Fibroblast of upper back skin (primary cell): ENCODE data around the gene NAMPT.
"Not testable (repeated sequence)": the region's sequence is repeated elsewhere in the genome, so short reads cannot be mapped to it uniquely, and the experiment has no call there.

Experiments
- DNase-seq: peaks from one replicate; pipeline ENCODE4 v3.0.0-alpha.2; 2013

Gene NAMPT

GRCh38 chr7:106298631-106299030, 13.8 kb upstream of the NAMPT start:
- DNase-seq: not testable (repeated sequence)

- not testable (repeated sequence) for DNase-seq
Observed at GRCh38 chr7:106298155-106298554, 13.4 kb upstream of the NAMPT start.

- no peak for DNase-seq
Observed at GRCh38 chr7:106294334-106294733, 9.6 kb upstream of the NAMPT start.

GRCh38 chr7:106291247-106291646, 6.5 kb upstream of the NAMPT start:
- DNase-seq: no peak

- DNase-seq: no peak
Observed at GRCh38 chr7:106290319-106290718, 5.5 kb upstream of the NAMPT start.

GRCh38 chr7:106289848-106290247, 5.1 kb upstream of the NAMPT start:
- peak; percentile 40 for DNase-seq

- DNase-seq: peak; percentile 34
Observed at GRCh38 chr7:106288263-106288662, 3.5 kb upstream of the NAMPT start.

GRCh38 chr7:106287786-106288185, 3.0 kb upstream of the NAMPT start:
- DNase-seq: no peak

GRCh38 chr7:106285855-106286492, 1.2 kb upstream of the NAMPT start:
- DNase-seq: peak; percentile 21

GRCh38 chr7:106285051-106285854, 470 bp upstream of the NAMPT start:
- peak; percentile 96 for DNase-seq

GRCh38 chr7:106283831-106284713, 711 bp downstream of the NAMPT start:
- DNase-seq: peak; percentile 23

GRCh38 chr7:106283501-106283830, 1.3 kb downstream of the NAMPT start:
- no peak for DNase-seq

GRCh38 chr7:106282852-106283251, 1.9 kb downstream of the NAMPT start:
- DNase-seq: no peak

- no peak for DNase-seq
Observed at GRCh38 chr7:106282390-106282789, 2.4 kb downstream of the NAMPT start.

GRCh38 chr7:106281585-106282318, 3.0 kb downstream of the NAMPT start:
- no peak for DNase-seq

- no peak for DNase-seq
Observed at GRCh38 chr7:106281127-106281526, 3.7 kb downstream of the NAMPT start.

- no peak for DNase-seq
Observed at GRCh38 chr7:106279425-106280197, 5.2 kb downstream of the NAMPT start.

GRCh38 chr7:106278695-106279094, 6.1 kb downstream of the NAMPT start:
- DNase-seq: no peak

- peak; percentile 68 for DNase-seq
Observed at GRCh38 chr7:106277976-106278375, 6.8 kb downstream of the NAMPT start.

- DNase-seq: no peak
Observed at GRCh38 chr7:106276513-106276912, 8.3 kb downstream of the NAMPT start.

GRCh38 chr7:106273009-106273668, 11.6 kb downstream of the NAMPT start:
- no peak for DNase-seq
